K562 (cell line): ENCODE measurements around the gene USH2A.

Source experiments
- ZNF384 ChIP-seq: IDR thresholded peaks from 2 replicates; pipeline ENCODE4 v1.6.1; 2012; ENCODE audit warnings: low read depth, low read length, improper control_type of control experiment
- TF ChIP-seq, protein P1 (sequence below): fragments of 250-450 bp; sonication (Bioruptor Pico); IDR thresholded peaks from 2 replicates; pipeline ENCODE4 v1.5.0; 2020; ENCODE audit warnings: mild to moderate bottlenecking

DNA sequence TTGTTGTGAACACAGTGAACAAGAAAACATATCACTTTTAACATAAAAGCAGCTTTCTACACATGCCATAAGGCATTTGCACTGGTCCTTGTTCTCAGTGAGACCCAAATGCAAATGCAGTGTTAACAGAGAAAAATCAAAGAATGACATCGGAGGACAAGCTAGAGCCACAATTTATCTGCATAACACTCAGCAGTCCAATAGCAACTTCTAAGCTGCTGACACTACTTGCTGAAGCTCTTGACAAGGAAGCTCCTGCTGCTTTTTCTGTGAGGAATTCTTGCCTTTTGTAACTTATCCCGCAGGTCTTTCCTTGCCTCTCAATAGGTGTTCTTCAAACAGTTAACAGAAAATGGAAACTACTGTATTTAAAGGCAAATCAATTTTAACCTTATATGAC, 34.7 kb downstream of the USH2A start:
- no peak for TF ChIP-seq ZNF384
- TF ChIP-seq, protein P1, sequence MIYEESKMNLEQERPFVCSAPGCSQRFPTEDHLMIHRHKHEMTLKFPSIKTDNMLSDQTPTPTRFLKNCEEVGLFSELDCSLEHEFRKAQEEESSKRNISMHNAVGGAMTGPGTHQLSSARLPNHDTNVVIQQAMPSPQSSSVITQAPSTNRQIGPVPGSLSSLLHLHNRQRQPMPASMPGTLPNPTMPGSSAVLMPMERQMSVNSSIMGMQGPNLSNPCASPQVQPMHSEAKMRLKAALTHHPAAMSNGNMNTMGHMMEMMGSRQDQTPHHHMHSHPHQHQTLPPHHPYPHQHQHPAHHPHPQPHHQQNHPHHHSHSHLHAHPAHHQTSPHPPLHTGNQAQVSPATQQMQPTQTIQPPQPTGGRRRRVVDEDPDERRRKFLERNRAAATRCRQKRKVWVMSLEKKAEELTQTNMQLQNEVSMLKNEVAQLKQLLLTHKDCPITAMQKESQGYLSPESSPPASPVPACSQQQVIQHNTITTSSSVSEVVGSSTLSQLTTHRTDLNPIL: no peak
